ENCODE results near the gene PKNOX2. TPM values are rescaled to one million over a fixed set of nuclear protein-coding genes. Genes with fewer than 3 reads are reported as not detected.
A peak's percentile ranks its signal among the peaks of the same experiment; 100 is the strongest.

Gene PKNOX2
- total RNA-seq, 1 donor from 2014 or later: 41.8 TPM

DNA sequence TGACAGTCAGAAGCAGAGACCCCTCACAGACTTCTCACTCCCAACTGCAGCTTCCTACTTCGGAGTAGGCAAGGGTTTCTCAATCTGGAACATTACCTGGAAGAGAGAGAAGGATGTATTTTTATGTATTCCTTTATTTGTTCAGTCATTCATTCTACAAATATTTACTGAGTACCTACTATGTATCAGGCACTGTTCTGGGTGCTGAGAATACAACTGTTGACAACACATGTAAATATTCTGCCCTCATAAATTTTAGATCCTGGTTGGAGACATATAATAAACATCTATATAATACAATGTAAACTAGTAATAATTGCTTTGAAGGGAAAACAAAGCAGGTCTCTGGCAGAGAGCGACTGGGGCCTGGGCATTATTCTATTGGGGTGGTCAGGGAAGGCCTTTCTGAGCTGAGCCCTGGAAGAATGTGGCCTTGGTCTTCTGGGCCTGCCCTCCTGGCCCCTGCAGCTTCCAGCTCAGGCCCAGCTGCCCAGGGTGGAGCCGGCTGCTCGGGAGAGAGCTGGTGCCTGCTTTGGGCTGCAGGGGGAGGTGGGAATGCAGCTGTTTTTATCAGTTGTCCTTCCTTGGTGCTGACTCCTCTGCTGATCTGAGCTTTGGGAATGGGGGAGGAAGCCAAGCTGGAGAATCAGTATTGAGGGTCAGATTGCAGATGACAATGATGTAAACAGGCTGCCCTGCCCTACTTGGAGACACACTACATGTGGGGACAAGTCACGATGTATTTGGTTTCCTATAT lies 46.8 kb downstream of the PKNOX2 start:
- H3K27me3 Mint-ChIP-seq (ENCODE audit: unreplicated experiment): peaks cover 3% of the 10 kb centered on the region
- H3K4me3 Mint-ChIP-seq (ENCODE audit: unreplicated experiment): no peak overlapping the region
- no peak overlapping the region for H3K27ac Mint-ChIP-seq (ENCODE audit: unreplicated experiment)
- H3K4me1 Mint-ChIP-seq (ENCODE audit: unreplicated experiment): peaks cover 50% of the 10 kb centered on the region
- peaks cover 13% of the 10 kb centered on the region for H3K36me3 Mint-ChIP-seq (ENCODE audit: low read depth, unreplicated experiment)
- DNase-seq (ENCODE audit: low spot score): no peak
- TF ChIP-seq, protein P1, sequence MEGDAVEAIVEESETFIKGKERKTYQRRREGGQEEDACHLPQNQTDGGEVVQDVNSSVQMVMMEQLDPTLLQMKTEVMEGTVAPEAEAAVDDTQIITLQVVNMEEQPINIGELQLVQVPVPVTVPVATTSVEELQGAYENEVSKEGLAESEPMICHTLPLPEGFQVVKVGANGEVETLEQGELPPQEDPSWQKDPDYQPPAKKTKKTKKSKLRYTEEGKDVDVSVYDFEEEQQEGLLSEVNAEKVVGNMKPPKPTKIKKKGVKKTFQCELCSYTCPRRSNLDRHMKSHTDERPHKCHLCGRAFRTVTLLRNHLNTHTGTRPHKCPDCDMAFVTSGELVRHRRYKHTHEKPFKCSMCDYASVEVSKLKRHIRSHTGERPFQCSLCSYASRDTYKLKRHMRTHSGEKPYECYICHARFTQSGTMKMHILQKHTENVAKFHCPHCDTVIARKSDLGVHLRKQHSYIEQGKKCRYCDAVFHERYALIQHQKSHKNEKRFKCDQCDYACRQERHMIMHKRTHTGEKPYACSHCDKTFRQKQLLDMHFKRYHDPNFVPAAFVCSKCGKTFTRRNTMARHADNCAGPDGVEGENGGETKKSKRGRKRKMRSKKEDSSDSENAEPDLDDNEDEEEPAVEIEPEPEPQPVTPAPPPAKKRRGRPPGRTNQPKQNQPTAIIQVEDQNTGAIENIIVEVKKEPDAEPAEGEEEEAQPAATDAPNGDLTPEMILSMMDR (IDR thresholded peaks at IDR 0.05; ENCODE audit: unreplicated experiment): no peak
- no peaks in the 10 kb centered on the region for H3K9me3 Mint-ChIP-seq (ENCODE audit: unreplicated experiment)

DNA sequence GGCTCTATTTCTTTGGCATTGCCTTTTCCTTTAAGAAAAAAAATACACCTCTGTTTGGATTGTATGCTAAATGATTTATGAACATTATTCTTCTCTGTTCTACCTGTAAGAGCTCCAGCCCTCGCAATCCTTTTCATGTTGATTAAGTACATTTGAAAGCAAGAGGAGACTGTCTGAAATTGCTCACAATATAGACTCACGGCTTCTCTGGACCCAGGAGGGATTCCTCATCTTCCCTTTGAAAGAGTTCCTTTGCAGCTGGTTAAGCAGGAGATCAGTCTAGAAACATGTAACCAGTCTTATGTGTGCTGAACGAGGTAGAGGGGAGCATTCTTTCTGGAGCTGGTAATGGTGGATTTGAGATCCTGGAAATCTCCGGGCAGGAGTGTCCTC lies 47.4 kb downstream of the PKNOX2 start:
- TF ChIP-seq, protein P1 (IDR thresholded peaks at IDR 0.05; ENCODE audit: unreplicated experiment): no peak
- Mint-ChIP-seq H3K4me3 (ENCODE audit: unreplicated experiment) (no peak overlapping the region), H3K27me3 (ENCODE audit: unreplicated experiment) (peaks cover 7% of the 10 kb centered on the region), H3K27ac (ENCODE audit: unreplicated experiment) (peak overlapping the region; percentile 11), H3K4me1 (ENCODE audit: unreplicated experiment) (peaks cover 56% of the 10 kb centered on the region), H3K9me3 (ENCODE audit: unreplicated experiment) (no peaks in the 10 kb centered on the region), H3K36me3 (ENCODE audit: low read depth, unreplicated experiment) (peaks cover 15% of the 10 kb centered on the region)
- no peak for DNase-seq (ENCODE audit: low spot score)

DNA sequence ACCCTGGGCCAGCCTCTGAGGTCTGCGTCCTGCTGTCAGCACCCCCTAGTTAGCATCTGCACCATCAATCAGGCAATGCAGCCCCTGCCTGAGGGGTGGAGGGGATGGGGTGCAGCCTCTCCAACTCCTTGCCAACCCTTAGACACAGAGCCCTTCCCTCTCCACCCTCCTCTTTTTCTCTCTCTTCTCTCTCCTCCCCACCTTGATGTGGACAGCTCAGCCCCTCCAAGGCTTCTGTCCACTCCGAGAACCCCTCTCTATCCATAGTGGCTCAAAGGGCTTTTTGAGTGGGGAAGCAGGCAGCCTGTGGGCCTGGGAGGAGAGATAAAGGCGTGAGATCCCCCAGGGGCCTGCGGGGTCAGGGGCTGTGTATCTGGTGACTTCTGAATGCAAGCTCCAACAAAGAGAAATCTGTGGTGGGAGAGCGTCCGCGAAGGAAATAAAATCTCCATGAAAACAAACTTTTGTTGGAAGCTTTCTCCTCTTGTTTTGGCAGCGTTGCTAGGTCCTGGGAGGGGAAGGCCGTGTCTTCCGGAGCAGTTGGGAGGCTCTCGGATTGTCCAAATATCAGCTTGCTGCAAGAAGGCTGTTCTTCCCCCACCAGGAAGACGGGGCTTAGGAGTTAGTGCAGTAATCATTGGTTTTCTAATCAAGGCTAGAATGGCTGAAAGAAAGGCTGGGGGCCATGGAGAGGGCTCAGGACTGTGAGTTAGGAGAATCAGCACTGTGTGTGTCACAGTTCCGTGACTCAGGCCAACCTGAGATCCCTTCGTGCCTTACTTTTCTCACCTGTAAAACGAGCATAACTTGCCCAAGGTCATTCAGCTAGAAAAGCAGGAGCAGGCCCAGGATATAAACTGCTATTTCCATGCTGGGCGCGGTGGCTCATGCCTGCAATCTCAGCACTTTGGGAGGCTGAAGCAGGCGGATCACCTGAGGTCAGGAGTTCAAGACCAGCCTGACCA lies 50.3 kb downstream of the PKNOX2 start:
- H3K4me1 Mint-ChIP-seq (ENCODE audit: unreplicated experiment): peaks cover 72% of the 10 kb centered on the region
- peaks cover 18% of the 10 kb centered on the region for H3K36me3 Mint-ChIP-seq (ENCODE audit: low read depth, unreplicated experiment)
- peak overlapping the region; percentile 66 for H3K4me3 Mint-ChIP-seq (ENCODE audit: unreplicated experiment)

DNA sequence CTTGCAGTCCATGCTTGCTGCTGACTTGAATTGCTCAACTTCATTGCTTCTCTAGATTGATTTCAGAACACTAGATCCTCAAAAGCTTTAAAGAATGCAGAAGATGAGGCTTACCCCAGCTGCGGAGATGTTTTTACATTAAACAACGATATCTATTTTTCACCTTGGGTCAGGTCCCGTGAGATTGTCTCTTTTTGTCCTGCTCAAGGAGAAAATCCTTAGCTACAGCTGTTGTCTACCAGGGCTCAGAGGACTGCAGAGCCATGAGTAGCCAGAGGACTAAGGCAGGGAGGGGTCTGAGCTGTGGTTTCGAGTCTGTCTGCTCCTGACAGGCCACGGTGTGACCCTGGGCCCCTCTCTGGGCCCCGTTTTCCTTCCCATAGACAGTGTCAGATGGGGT lies 51.4 kb downstream of the PKNOX2 start:
- peaks cover 10% of the 10 kb centered on the region for H3K36me3 Mint-ChIP-seq (ENCODE audit: low read depth, unreplicated experiment)
- peaks cover 72% of the 10 kb centered on the region for H3K4me1 Mint-ChIP-seq (ENCODE audit: unreplicated experiment)
- no peak for DNase-seq (ENCODE audit: low spot score)
- H3K27me3 Mint-ChIP-seq (ENCODE audit: unreplicated experiment): peaks cover 12% of the 10 kb centered on the region
- H3K9me3 Mint-ChIP-seq (ENCODE audit: unreplicated experiment): no peaks in the 10 kb centered on the region
- peak overlapping the region; percentile 100 for H3K27ac Mint-ChIP-seq (ENCODE audit: unreplicated experiment)
- TF ChIP-seq, protein P1 (IDR thresholded peaks at IDR 0.05; ENCODE audit: unreplicated experiment): no peak
- no peak overlapping the region for H3K4me3 Mint-ChIP-seq (ENCODE audit: unreplicated experiment)

More for the DNA sequence above, 50.3 kb downstream of the PKNOX2 start:
- DNase-seq (ENCODE audit: low spot score): peak; percentile 49
- Mint-ChIP-seq H3K9me3 (ENCODE audit: unreplicated experiment) (no peaks in the 10 kb centered on the region), H3K27me3 (ENCODE audit: unreplicated experiment) (peaks cover 12% of the 10 kb centered on the region), H3K27ac (ENCODE audit: unreplicated experiment) (peak overlapping the region; percentile 100)
- TF ChIP-seq, protein P1 (IDR thresholded peaks at IDR 0.05; ENCODE audit: unreplicated experiment): no peak

All from endothelial cell (in vitro differentiated cells).